Muscle layer of colon (tissue), 2 donors: ENCODE measurements around the gene GPR157.

Source experiments
- H3K27ac ChIP-seq: one replicate; pipeline ENCODE4 v1.7.0; 2013; ENCODE audit warnings: low read depth, mild to moderate bottlenecking, low read length, moderate library complexity
- H3K27me3 ChIP-seq, 2 donors: one replicate each; pipeline ENCODE4 v1.7.0; 2013; ENCODE audit warnings: low read length in 2 of 2, mild to moderate bottlenecking in 2 of 2; ENCODE audit not compliant: insufficient read depth in 2 of 2, control insufficient read depth in 1 of 2
- H3K36me3 ChIP-seq: one replicate; pipeline ENCODE4 v1.7.0; 2013; ENCODE audit warnings: mild to moderate bottlenecking, low read length; ENCODE audit not compliant: insufficient read depth
- H3K4me1 ChIP-seq: one replicate; pipeline ENCODE4 v1.7.0; 2013; ENCODE audit warnings: mild to moderate bottlenecking, low read length; ENCODE audit not compliant: insufficient read depth
- H3K4me3 ChIP-seq, 2 donors: one replicate each; pipeline ENCODE4 v1.7.0; 2013; ENCODE audit warnings: low read length in 2 of 2, low read depth in 1 of 2, mild to moderate bottlenecking in 1 of 2, moderate library complexity in 1 of 2
- H3K9ac ChIP-seq: one replicate; pipeline ENCODE4 v1.7.0; 2013; ENCODE audit warnings: low read length
- H3K9me3 ChIP-seq: one replicate; pipeline ENCODE4 v1.7.0; 2013; ENCODE audit warnings: mild to moderate bottlenecking, low read length
- donor health status: abdominal sarcoma.
- donor health status: Adenocarcinoma of cecum.

GPR157 gene

DNA sequence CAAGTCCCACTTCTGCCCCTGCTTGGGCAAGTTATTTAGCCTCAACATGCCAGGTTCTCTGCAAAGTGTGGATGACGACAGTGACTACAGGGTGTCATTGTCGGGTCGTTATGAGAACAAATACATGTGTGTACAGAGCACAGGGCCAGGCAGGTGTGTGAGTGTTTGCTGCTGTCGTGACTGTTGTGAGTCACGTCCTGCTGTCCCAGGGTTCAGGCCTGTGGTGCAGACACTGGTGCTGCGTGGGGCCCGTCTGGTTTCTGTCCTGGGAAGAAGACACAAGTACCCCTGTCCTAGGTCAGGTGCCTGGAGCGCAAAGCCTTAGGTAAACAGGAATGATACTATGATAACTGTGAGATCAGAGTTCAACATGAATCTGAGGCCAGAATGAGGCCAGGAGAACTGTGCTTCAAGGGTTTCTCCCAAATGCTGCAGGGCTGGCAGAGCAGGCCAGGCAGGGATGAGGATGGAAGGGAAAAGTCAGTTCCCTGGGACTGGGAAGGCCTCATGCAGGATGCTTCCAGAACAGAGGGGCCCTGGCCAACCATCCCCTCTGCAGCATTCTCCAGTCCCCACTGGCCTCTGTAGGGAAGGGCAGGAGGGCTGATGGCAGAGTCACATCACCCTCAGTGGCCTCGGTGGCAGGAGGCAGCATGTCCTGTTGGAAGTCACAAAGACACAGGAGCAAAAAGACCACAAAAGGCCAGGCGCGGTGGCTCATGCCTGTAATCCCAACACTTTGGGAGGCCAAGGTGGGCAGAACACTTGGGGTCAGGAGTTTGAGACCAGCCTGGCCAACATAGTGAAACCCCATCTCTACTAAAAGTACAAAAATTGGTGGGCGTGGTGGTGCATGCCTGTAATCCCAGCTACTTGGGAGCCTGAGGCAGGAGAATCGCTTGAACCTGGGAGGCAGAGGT lies 15.7 kb downstream of the GPR157 start:
- Histone ChIP-seq H3K4me3 (no peak overlapping the region), H3K27ac (no peak overlapping the region), H3K27me3 (no peaks in the 10 kb centered on the region), H3K4me1 (no peaks in the 10 kb centered on the region), H3K9ac (no peak overlapping the region), H3K36me3 (no peaks in the 10 kb centered on the region), H3K9me3 (no peaks in the 10 kb centered on the region)

DNA sequence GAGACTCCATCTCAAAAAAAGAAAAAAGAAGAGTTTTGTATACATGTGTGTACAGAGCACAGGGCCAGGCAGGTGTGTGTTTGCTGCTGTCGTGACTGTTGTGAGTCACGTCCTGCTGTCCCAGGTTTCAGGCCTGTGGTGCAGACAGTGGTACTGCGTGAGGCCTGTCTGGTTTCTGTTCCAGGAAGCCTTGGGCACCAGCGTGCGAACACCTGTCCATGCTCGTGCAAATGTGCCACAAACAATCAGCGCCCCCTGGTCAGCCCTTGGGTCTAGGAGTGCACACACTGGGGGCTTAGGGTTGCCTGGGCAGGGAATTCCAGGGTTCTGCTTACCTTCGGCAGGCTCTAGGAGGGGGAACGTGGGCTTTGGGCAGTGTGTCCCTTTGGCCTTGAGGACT lies 16.9 kb downstream of the GPR157 start:
- no peak overlapping the region for H3K27ac ChIP-seq
- H3K27me3 ChIP-seq, result no peaks in the 10 kb centered on the region
- no peak overlapping the region for H3K9ac ChIP-seq
- no peaks in the 10 kb centered on the region for H3K36me3 ChIP-seq
- no peaks in the 10 kb centered on the region for H3K4me1 ChIP-seq
- no peaks in the 10 kb centered on the region for H3K9me3 ChIP-seq
- H3K4me3 ChIP-seq, result no peak overlapping the region

DNA sequence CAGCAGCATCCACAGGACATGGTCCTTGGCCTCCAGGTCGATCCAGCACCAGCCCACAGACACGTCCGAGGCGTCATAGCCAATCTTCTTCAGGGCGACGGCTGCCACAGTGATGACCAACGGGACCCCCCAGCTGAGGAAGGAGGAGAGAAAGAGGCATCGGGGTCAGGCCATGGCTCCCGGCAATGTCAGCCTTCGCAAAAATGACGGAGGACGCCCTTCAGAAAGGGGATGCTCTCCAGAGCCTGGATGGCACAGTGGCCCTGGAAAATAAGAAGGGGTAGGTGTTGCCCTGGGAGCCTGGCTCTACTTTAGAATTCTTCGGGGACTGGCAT lies 17.6 kb downstream of the GPR157 start:
- Histone ChIP-seq H3K9ac (no peak overlapping the region), H3K27ac (no peak overlapping the region), H3K4me1 (no peaks in the 10 kb centered on the region), H3K36me3 (no peaks in the 10 kb centered on the region), H3K27me3 (no peaks in the 10 kb centered on the region), H3K4me3 (no peak overlapping the region), H3K9me3 (no peaks in the 10 kb centered on the region)

DNA sequence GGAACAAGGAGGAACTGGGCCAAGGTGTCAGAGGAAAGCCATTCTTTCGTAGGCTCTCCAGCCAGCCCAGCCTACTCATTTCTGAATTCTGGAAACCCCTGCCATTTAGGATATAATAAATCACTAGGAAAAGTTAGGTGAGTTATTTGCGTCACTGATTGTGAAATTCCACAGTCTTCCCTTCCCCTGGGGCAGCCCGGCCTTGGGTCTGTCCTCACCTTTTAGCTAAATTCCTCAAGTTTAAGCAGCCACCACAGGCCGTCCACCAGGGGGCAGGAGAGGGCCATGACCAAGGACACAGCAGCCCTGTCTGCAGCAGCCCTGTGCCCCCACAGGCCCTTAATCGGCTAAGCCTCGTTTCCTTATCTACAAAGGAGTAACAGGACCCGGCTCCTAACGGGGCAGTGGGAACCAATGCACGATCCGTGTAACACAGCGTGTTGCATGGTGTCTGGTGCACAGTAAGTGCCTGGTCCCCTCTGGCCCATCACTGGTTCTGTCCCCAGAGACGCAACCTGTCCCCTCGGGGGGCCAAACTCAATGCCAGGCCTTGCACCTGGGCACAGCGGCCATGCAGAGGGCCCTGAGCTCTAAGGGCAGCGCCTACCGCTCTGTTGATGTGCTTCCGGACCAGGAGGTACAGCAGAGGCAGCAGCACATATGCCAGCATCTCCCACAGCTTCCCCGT lies 18.1 kb downstream of the GPR157 start:
- H3K9me3 ChIP-seq, result no peaks in the 10 kb centered on the region
- H3K4me1 ChIP-seq, result no peaks in the 10 kb centered on the region
- no peak overlapping the region for H3K27ac ChIP-seq
- H3K4me3 ChIP-seq, result no peak overlapping the region
- no peak overlapping the region for H3K9ac ChIP-seq
- H3K27me3 ChIP-seq, result no peaks in the 10 kb centered on the region
- H3K36me3 ChIP-seq, result no peaks in the 10 kb centered on the region

DNA sequence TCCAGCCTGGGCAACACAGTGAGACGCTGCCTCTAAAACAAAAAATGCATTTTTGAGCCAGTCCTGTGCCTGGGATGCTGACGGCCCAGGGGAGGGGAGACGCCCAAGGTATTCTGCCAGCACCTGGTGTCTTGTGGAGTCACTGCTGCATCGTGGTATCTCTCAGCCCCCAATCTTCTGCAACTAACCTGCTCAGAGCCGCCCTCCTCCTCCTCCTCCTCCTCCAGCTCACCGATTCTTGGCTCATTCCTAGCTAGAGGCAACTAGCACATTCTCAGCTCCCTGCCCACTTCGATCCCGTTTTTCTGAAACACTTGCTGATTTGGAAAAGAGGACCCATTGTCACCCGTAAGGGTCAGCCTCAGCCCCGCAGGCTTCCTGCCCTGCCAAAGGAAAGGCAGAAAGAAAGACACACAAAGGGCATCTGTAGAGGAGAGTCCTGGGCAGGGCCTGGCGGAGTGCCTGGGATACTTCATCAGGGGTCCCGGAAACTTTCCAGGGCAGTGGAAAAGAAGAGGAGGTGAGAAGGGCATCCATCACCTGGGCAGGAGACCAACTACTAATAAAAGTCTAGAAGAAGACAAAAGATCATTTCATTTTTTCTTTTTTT lies 20.7 kb downstream of the GPR157 start:
- Histone ChIP-seq H3K27me3 (no peaks in the 10 kb centered on the region), H3K9me3 (no peaks in the 10 kb centered on the region), H3K4me1 (no peaks in the 10 kb centered on the region), H3K4me3 (no peak overlapping the region), H3K27ac (no peak overlapping the region), H3K36me3 (peaks cover 9% of the 10 kb centered on the region), H3K9ac (no peak overlapping the region)

DNA sequence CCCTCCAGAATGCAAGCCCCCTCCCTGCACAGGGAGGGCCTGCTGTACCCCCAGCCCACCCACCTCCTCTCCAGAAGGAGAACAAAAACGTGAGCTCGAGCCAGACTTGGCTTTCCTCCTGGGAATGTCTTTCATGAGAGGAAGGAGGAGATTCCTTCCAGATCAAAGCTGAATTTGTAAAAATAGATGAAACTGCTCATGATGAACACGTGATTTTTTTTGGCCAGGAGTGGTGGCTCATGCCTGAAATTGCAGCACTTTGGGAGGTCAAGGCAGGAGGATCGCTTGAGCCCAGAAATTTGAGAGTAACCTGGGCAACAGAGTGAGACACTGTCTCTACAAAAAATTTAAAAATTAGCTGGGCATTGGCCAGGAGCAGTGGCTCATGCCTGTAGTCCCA lies 21.8 kb downstream of the GPR157 start:
- no peak overlapping the region for H3K4me3 ChIP-seq
- H3K9me3 ChIP-seq, result no peaks in the 10 kb centered on the region
- no peak overlapping the region for H3K27ac ChIP-seq
- H3K36me3 ChIP-seq, result peaks cover 15% of the 10 kb centered on the region
- no peaks in the 10 kb centered on the region for H3K4me1 ChIP-seq
- H3K9ac ChIP-seq, result no peak overlapping the region
- H3K27me3 ChIP-seq, result no peaks in the 10 kb centered on the region

DNA sequence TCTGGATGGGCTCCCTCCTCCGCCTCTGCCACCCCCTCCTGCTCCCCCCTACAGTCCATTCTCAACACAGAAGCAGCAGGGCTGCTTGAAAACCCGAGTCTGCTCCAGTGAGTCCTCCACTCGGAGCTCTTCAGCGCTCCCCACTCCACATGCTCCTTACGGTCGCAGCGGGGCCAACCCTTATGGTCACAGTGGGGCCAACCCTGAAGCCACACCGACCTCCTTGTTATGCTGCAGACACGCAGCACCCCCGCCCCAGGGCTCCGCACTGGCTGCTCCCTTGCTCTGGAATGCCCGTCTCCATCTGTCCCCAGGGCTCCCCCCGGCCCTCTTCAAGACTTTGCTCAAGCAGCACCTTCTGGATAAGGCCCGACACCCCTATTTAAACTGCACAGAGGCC lies 22.6 kb downstream of the GPR157 start:
- H3K4me1 ChIP-seq, result no peaks in the 10 kb centered on the region
- no peak overlapping the region for H3K4me3 ChIP-seq
- H3K27ac ChIP-seq, result no peak overlapping the region
- no peaks in the 10 kb centered on the region for H3K9me3 ChIP-seq
- H3K36me3 ChIP-seq, result peaks cover 15% of the 10 kb centered on the region
- H3K27me3 ChIP-seq, result no peaks in the 10 kb centered on the region
- no peak overlapping the region for H3K9ac ChIP-seq

DNA sequence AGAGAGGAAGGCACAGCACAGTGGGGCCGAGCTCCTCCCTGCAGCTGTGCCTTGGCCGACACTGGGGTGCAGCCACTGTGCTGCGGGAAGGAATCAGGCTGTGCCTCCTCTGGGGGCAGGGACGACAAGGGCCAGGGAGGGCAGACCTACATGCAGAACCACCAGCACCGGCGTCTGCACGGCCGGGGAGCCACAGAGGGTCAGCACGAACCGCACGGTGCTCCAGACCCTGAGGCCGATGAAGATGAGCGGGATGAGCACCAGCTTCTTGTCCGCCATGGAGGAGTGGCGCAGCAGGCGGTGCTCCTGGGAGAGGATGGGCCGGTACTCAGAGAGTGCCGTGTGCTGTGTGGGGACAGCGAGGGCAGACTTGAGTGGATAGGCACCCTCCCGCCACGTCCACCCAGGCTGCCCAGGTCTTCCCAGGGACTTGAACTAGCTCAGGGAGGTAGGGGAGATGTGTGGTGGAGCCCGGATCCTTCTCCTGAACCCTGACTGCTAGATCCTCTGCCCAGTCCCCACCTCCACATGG lies 23.5 kb downstream of the GPR157 start:
- H3K27ac ChIP-seq, result no peak overlapping the region
- no peak overlapping the region for H3K9ac ChIP-seq
- no peaks in the 10 kb centered on the region for H3K9me3 ChIP-seq
- H3K36me3 ChIP-seq, result peaks cover 15% of the 10 kb centered on the region
- no peaks in the 10 kb centered on the region for H3K27me3 ChIP-seq
- no peaks in the 10 kb centered on the region for H3K4me1 ChIP-seq
- H3K4me3 ChIP-seq, result no peak overlapping the region

DNA sequence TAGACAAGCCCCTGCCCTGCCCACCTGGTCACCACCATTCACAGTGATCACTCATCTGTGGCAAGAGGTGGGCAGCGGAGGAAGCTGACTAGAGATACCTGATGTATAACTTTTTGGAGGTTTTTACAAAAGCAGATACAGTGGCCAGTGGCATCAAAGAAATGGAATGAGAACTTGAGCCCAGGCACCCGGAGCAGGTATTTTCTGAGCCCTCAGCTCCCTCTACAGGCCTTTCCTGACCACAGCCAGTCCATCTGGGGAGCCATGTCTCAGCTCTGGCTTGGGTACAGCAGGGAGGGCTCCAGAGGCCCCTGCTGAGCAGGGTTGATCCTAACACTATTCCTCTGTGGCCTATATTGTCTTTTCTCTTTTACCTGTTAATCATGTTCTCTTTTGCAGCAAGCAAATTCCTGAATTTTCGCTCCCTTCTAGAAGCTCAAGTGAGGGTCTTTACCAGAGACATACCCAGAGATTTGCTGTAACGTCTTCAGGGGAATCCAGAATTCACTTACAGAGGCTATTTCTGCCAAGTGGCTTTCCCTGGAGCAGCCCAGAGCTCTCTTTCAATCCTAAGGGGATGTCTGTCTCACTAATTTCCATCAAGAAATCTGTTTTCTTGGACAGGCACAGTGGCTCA lies 27.3 kb downstream of the GPR157 start:
- H3K27ac ChIP-seq, result no peak overlapping the region
- no peaks in the 10 kb centered on the region for H3K27me3 ChIP-seq
- peaks cover 15% of the 10 kb centered on the region for H3K36me3 ChIP-seq
- no peaks in the 10 kb centered on the region for H3K4me1 ChIP-seq
- H3K4me3 ChIP-seq, result no peak overlapping the region
- H3K9me3 ChIP-seq, result no peaks in the 10 kb centered on the region
- no peak overlapping the region for H3K9ac ChIP-seq

DNA sequence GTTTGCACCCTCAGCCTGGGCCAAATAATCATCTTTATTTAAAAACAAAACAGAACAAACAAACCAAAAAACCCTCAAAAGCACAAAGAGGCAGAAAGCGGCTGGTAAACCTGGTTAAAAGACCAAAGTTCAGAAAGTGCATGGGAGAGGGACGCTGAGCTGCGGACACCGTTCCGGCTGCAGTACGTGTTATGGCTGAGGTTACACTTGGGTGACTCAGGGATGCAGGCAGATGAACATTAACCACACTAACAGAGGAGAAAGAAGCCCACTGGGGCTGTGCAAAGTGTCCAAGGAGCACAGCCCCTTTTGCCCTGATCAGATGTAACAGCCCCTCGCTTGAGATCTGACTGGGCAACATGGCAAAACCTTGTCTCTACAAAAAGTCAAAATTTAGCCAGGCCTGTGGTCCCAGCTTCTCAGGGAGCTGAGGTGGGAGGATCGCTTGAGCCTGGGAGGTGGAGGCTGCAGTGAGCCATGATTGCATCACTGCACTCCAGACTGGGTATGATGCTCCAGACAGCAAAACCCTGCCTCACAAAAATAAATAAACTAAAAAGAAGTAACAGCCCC lies 28.3 kb downstream of the GPR157 start:
- H3K36me3 ChIP-seq, result peaks cover 15% of the 10 kb centered on the region
- H3K9ac ChIP-seq, result no peak overlapping the region
- no peaks in the 10 kb centered on the region for H3K27me3 ChIP-seq
- H3K4me1 ChIP-seq, result no peaks in the 10 kb centered on the region
- H3K9me3 ChIP-seq, result no peaks in the 10 kb centered on the region
- no peak overlapping the region for H3K4me3 ChIP-seq
- H3K27ac ChIP-seq, result no peak overlapping the region

DNA sequence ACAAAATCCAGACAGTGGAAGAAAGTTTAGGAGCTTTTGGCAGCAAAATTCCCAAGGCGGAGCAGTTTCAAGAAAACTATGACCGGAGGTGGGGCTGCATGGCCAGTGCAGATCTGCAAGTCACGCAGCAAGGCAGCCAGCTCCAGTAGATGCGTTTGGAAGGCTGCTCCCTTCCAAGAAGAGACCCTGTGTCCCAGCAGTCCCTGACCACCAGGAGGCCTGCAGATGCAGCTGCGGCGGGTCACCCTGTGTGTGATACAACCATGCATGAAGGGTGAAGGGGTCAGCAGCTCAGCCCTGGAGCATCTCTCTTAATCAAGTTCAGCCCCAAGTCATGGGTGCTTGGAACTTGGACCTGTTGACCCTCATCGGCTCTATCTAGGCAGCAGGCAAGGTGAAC lies 29.3 kb downstream of the GPR157 start:
- H3K27me3 ChIP-seq, result no peaks in the 10 kb centered on the region
- H3K27ac ChIP-seq, result no peak overlapping the region
- no peak overlapping the region for H3K4me3 ChIP-seq
- H3K9me3 ChIP-seq, result no peaks in the 10 kb centered on the region
- no peaks in the 10 kb centered on the region for H3K4me1 ChIP-seq
- H3K9ac ChIP-seq, result no peak overlapping the region
- peaks cover 15% of the 10 kb centered on the region for H3K36me3 ChIP-seq
